GM19463 (cell line): ENCODE measurements around the gene MYOM1.

Experiments
- ATAC-seq: cut with Tn5 transposase; IDR thresholded peaks from one replicate; pipeline ENCODE4 v1.9.1; 2021; ENCODE audit warnings: mild to moderate bottlenecking, moderate library complexity; ENCODE audit not compliant: unreplicated experiment

MYOM1 gene

DNA sequence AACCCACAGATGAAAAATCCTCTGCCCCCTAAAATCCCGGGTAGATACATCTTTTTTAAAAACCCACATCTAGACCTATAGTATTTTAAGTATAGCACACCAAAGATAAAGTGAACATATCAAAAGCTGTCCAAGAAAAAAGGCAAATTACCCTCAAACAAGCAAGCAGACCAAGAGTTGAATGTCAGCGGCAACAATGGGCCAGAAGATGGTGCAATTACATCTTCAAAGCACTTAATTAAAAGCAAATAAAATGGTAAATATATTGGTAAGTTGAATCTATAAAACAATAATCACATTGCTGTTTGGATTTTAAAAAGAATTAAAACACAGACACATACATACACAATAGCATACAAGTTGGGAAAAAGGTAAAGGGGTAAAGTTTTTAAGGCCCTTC, 98.5 kb downstream of the MYOM1 start:
- ATAC-seq: no peak

DNA sequence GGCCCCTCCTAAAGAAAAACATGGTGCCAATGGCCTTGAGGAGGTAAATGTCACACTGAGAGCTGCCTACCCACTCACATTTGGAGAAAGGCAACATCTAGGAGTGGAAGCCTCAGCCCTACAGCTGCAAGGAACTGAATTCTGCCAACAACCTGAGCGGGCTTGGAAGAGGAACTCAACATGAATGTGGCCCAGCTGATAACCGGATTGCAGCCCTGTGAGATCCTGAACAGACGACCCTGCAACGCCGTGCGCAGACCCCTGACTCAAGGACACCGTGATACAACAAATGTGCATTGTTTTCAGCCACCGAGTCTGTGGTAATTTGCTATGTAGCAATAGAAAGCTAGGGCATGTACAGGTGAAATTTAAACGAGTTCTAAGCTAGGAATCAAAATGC, 99.4 kb downstream of the MYOM1 start:
- ATAC-seq: no peak

- ATAC-seq: no peak
Measured at GRCh38 chr18:3119401-3120341, 100.1 kb downstream of the MYOM1 start.

DNA sequence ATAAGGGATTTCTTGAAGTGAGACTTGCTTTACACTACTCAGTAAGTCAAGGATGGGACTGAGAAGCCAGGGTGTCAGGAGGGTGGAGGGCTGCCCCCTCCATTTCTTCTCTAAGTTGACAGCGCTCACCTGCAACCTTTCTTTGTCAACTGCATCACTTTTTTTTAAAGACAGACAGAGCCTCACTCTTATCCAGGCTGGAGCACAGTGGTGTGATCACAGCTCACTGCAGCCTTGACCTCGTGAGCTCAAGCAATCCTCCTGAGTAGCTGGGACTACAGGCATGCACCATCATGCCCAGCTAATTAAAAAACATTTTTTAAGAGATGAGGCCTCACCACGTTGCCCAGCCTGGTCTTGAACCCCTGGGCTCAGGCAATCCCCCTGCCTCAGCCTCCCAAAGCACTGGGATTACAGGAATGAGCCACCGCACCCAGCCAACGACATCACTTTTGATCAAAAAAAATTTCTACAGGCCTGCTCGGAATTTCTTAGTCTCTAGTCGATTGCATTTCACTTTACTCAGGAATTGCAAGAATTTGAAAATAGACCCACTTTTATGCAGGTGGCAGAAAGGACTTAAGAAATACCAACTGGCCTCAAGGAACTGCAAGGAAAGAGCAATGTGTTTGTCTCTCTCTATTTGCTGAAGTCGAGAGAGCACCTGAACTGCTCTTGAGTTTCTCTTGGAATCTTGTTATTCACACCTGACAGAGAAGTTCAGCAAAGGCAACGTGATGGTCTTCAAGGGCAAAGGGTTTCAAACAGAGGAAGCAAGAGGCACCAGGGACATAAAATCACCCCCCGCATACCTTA, 101.4 kb downstream of the MYOM1 start:
- no peak for ATAC-seq

DNA sequence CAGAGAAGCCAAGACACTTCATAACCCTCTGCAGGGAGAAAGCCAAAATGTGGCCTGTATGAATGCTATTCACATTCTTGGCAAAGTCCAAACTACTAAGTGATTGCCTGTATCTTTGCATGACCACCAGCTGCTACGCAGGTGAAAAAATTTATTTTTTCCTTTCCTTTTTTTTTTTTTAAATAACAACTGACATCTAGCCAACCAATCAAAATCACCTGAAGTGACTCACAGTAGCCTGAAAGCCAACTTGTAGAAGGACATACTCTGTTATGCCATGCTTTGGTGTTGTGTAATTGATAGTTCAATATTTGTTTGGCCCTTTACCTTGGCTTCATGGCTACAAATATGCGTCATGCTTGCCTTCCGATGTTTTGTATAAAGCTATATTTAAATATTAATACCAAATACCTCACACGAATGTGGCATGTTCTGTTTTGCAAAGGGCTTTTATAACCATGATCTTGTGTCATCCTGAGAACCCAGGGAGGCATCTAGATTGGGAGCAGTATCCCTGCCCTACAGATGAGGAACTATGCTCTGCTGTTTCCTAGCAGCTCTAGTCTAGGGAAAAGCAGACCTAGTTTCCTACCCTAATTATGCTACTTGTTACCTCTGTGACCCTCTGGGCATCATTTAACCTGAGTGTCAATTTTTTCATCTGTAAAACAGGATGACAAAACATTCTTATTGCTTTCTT, 102.1 kb downstream of the MYOM1 start:
- ATAC-seq: no peak

GRCh38 chr18:3115447-3116030, 104.2 kb downstream of the MYOM1 start:
- ATAC-seq: no peak

- no peak for ATAC-seq
Measured at GRCh38 chr18:3114451-3114850, 105.3 kb downstream of the MYOM1 start.

DNA sequence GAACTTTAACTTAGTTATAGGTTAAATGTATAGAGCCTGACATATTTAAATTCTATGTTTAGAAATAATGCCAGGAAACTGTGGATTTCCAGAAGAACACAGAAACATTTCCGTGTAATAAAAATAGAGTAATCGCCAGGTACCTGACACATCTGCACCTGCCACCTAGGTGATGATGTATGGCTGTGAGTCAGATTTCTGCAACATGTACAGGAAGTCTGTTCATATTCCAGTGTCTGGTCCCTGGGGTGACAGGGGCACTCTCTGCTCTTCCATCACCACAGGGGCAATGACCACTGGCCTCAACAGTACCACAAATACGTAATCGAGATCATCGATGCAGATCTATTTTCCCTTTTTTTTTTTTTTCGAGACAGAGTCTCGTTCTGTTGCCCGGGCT, 105.7 kb downstream of the MYOM1 start:
- ATAC-seq: no peak

DNA sequence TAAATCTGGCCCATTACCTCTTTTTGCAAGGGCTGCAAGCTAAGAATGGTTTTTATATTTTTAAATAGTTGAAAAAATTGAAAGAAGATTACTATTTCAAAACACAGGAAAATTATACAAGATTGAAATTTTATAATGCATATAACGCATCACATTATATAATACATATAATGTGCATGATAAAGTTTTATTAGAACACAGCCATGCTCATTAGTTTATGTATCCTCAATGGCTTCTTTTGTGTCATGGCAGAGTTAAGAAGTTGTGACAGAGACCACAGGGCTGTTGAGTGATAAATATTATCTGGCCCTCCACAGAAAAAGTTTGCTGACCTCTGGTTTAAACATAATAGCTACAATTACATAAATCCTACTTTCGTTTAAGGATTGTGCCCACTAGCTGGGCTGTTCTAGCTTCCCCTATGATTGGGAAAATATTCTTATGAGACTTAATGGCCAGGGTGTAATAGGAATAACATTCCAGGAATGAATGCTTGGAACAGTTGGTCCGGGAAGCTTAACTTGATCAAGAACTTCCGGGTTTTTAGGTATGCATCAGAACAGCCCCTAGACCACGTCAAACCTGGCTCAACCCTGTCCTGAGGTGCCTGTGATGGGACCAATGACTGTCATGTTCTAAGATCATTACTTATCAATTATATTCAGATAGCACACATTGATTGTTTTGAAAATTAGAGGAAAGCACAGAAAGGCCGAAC, 108.1 kb downstream of the MYOM1 start:
- ATAC-seq: no peak

DNA sequence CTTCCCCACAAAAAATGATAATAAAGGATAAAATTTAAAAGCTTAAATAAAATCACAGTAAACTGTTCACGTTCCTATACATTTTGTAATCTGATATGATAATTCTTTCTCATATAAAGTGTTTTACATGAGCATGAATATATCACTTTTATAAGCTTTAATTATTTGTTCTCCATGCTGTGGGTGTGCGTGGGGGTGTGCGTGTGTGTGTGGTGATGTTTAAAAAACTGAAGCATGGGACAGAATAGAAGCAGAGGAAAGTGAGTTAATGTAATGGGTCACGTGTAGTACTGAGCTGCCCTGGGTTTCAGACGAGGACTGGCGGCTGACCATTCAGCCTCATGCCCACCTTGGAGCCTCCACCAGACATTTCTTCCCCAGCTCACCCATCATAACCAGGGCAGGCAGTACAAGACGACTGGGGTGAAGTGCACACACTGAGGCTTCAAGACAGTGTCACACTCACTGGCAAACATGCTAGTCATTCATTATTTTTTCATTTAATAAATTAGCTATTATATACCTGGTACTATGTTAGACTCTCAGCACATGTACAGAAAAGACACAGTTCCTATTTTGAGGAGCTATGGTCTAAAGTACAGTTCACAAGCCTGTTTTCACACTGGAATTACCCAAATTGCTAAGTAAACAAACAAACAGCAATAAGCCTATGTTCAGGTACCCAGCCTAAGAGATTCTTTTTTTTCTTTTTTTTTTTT, 109.6 kb downstream of the MYOM1 start:
- peak; percentile 51 for ATAC-seq

GRCh38 chr18:3107740-3108151, 112.0 kb downstream of the MYOM1 start:
- ATAC-seq: peak; percentile 59

DNA sequence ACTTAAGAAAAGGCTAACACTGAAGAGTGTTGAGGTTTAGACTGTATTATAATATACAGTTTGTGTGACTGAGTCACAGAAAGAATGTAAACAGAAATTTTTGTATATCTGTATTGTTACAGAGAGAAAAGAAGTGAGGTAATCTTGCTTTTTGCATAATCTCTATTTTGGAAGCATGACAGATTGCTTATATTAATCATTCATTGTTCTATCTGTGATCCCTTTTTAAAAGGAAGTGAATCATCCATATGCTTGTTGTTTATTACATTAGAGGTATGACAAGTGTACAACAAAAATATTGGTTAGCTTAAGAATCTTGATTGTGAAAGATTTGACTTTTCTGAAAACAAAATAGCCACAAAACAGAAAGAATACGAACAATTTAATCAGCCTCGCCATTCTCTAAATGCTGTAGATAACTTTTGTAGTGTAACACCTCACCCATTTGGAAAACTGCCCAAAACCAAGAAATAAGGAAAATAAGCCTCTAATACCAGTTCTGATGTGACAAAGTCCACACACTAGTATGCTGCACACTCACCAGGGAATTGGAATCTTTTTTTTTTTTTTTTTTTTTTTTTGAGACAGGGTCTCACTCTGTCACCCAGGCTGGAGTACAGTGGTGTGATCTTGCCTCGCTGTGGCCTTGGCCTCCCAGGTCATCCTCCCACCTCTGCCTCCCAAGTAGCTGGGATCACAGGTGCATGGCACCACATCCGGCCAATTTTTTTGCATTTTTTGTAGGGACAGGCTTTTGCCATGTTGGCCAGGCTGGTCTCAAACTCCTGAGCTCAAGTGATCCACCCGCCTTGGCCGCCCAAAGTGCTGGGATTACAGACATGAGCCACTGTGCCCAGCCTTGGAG, 115.3 kb downstream of the MYOM1 start:
- no peak for ATAC-seq

DNA sequence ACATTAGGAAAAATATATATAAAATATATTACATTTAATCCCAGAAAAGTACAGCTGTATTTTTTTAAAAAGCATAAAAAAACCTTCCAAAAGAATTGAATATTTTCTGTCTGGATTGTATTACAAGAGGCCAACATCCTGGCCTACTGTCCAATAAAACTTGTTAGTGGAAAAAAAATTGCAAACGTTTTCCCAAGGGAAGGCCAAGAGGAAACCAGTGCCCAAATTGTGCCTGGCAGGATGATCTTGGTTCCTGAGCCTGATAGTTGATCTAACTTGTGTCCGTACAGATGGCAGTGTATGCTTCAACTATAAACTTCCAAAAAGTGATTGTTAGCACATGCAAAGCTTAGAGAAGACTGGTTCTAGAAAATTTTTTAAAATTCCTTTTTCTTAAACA, 116.2 kb downstream of the MYOM1 start:
- no peak for ATAC-seq

- no peak for ATAC-seq
Measured at GRCh38 chr18:3102983-3103382, 116.8 kb downstream of the MYOM1 start.

DNA sequence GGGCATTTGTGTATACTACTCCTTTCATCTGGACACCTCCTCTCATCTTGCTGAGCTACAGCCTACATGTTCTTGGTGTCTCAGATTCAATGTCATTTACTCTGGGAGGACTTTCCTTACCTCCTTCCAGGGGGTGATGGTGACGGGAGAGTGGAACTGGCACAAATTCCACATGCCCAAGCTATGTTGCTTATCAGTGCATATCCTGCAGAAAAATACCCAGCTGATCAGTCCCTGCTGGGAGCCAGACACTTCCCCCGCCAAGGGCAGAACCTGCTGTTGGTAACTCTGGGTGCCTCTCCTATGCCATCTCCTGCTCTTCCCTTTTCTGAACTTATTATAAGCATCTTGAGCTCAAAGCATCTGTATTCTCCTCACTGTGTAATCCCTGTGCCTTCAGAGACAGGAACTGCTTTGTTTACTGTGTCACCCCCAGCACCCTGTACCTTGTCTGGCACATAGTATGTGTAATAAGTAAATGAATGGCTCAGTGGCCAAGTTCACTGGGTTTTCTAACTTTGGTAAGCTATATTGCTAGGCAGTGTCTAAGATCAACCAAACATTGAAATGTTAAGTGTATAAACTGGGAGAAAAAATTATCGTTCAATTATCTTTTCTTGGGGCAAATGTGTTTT, 119.2 kb downstream of the MYOM1 start:
- ATAC-seq: no peak

GRCh38 chr18:3099327-3099726, 120.4 kb downstream of the MYOM1 start:
- ATAC-seq: no peak

DNA sequence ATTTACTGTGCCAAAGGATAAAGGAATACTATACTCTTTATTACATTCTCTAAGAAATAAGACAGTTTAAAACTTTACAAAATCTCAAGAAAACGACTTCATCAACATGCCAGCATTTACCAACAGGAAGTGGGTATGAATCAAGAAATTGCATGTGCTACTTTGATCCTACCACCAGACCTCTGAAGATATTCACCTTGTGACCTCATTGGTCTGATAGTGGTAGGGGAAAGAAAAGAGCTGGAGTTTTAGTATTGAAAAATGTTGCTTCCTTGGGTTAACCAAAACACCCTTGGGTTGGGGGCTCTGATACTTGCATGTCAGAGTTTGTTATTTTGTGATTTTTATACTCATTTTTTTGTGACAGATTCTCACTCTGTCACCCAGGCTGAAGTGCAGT, 122.7 kb downstream of the MYOM1 start:
- no peak for ATAC-seq

DNA sequence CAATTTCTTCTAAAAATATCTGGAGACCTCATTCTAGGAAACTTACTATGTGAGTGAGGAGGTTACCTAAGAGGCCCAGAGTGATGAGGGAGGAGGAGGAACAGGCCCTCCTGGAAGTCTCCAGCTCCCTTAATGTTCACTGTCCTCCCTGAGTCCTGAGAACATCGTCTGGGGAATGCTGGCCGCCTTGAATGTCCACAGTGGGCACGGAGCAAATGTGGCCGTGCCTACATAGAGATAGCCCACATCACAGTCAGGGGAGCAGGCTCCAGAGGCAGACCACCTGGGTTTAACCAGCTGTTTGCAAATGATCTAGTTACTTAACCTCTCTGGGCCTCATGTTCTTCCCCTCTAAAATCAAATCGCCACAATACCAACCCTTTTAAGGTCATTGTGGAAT, 123.8 kb downstream of the MYOM1 start:
- ATAC-seq: no peak
